NCI-H748 treated with DMSO at 0.1 percent for 48 hours (cell line): ENCODE measurements around the gene MYPN.

Source experiments
- DNase-seq: peaks from one replicate; lab custom pipeline; 2025; lab: John Stamatoyannopoulos, UW

The MYPN gene

GRCh38 chr10:68095153-68095552 lies 14.1 kb upstream of the MYPN start:
- DNase-seq: no peak

GRCh38 chr10:68096913-68097516 lies 12.3 kb upstream of the MYPN start:
- DNase-seq: no peak

- no peak for DNase-seq
These were observed 9.6 kb upstream of the MYPN start for GRCh38 chr10:68099736-68100135.

- no peak for DNase-seq
These were observed 8.2 kb upstream of the MYPN start for GRCh38 chr10:68101066-68101465.

DNA sequence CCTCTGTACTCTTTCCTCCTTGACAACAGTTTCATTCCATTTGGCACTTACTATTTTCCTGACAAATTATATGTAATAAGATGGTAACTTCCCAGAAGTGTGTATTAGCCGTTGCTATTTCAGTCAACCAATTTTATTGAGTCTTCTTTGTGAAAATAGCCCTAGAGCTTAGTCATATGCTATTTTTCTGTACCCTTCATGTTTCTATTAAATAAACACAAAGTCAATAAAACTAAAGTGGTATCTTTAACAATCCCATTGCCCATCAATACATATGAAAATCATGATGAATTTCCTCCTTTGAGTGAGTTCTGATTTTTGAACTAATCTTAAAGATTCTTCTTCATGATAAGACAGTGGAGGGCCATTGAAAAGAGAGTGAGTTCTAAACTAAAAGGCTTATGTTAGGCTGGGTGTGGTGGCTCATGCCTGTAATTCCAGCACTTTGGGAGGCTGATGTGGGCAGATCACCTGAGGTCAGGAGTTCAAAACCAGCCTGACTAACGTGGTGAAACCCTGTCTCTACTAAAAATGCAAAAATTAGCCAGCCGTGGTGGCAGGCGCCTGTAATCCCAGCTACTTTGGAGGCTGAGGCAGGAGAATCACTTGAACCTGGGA lies 5.9 kb upstream of the MYPN start:
- no peak for DNase-seq

- DNase-seq: no peak
These were observed 5.4 kb upstream of the MYPN start for GRCh38 chr10:68103901-68104300.

DNA sequence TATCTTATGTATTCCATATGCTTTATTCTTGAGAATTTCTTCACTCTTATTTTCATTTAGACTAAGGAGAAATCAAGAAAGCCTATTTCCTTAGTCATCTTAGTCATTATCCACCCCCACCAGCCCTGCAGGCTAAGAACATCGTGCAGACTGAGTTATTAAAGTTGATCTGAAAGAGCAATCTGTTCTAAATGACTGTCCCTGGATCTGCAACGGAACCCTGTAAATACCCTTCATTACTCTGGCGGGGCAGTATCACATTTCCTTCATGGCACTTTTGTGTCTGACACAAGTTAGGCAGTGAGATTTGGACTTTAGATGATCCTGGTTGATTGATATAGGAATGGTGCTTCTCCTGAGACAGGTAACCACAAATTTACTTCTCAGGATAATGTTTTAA lies 3.5 kb upstream of the MYPN start:
- DNase-seq: no peak

DNA sequence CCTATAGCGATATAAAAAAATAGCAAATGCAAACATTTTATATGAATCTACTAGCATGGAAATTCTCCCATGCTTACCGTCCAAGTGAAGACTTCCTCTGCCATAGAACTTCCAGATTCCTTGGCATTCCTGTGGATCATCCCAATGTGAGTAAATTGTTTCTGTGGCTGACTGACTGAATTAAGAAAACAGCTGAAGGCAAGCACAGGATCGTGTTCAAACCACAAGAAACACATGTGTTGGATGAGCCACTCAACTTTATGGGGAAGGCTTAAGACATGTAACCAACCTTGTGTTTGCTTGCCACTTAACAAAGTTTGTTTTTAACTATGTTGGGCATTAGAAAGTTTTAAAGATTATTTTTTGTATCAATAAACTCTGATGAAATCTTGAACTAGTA lies 2.6 kb upstream of the MYPN start:
- DNase-seq: no peak

GRCh38 chr10:68107651-68108050 lies 1.6 kb upstream of the MYPN start:
- DNase-seq: no peak

DNA sequence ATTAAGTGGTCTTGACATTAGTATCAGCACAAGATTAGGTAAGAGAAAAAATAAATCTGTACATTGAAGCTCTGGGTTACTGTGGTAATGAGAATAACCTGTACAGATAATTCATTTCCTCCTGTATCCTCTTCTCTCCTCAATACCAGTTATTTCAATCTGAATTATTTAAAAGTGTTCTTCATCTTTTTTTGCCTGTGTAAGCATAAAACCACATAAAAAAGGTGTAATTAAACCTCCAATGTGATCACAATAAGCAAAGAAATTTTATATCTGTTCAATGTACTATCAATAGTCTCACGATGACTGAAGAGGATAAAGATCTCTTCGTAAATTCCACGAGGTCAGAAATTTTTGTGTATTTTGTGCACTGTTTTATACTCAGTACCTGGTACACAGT lies 1.2 kb upstream of the MYPN start:
- DNase-seq: no peak

- DNase-seq: no peak
These were observed 635 bp upstream of the MYPN start for GRCh38 chr10:68108653-68109052.

- DNase-seq: no peak
These were observed 739 bp downstream of the MYPN start for GRCh38 chr10:68110027-68110426.

DNA sequence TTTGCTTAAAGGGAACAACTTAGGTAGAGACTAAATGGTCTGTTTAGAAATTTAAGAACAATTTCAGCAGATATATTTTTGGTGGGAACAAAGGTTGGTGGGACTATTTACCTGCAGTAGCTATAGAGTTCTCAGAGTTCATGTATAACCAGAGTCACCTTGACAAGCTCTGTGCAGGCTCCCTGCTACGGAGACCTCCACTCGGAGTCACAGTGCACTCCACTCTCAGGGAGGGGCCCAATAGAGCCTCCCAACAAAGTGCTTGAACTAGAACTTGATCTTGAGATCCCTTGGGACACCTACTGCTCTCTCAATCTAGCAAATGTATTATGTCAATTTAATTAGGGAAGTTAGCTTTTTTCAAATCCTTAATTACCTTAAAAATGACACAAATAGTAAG lies 2.3 kb downstream of the MYPN start:
- DNase-seq: no peak

- no peak for DNase-seq
These were observed 3.5 kb downstream of the MYPN start for GRCh38 chr10:68112837-68113236.

- DNase-seq: no peak
These were observed 9.4 kb downstream of the MYPN start for GRCh38 chr10:68118657-68119056.

DNA sequence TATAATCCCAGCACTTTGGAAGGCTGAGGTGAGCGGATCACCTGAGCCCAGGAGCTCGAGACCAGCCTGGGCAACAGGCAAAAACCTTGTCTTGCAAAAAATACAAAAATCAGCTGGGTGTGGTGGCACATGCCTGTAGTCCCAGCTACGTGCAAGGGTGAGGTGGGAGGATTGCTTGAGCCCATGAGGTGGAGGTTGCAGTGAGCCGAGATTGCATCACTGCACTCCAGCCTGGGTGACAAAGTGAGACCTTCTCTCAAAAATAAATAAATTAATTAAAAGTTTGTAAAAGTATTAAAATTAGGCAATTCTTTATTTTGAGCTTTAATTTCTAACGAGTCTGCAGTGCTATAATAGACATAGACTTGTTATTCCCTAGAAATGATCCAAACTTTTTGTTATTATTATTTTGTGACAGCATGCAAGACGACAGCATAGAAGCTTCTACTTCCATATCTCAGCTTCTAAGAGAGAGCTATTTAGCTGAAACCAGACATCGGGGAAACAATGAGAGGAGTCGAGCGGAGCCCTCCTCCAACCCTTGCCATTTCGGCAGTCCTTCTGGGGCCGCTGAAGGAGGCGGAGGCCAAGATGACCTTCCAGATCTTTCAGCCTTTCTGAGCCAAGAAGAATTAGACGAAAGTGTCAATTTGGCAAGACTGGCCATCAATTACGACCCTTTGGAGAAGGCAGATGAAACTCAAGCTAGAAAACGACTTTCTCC lies 11.9 kb downstream of the MYPN start:
- no peak for DNase-seq

- no peak for DNase-seq
These were observed 12.6 kb downstream of the MYPN start for GRCh38 chr10:68121852-68122251.

GRCh38 chr10:68124718-68125117 lies 15.4 kb downstream of the MYPN start:
- no peak for DNase-seq

- DNase-seq: no peak
These were observed 16.5 kb downstream of the MYPN start for GRCh38 chr10:68125772-68126171.

DNA sequence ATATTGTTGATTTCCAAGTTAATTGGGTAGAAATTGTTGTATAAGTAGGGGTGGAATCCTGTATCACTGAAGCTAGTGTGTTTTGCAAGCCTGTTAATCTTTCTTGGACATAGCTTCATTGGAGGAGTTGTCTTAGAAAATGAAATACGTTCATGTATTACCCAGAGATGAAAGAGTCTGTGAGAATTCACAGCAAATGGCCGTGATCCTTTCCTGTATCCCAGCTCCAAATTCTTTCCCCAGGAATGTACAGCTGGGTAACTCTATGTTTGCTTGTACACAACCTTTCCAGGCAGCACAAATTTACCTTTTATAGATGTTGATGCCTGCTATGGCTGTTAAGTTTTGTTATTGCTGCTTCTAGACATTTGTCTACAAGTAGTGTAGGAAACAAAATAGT lies 18.7 kb downstream of the MYPN start:
- DNase-seq: no peak

DNA sequence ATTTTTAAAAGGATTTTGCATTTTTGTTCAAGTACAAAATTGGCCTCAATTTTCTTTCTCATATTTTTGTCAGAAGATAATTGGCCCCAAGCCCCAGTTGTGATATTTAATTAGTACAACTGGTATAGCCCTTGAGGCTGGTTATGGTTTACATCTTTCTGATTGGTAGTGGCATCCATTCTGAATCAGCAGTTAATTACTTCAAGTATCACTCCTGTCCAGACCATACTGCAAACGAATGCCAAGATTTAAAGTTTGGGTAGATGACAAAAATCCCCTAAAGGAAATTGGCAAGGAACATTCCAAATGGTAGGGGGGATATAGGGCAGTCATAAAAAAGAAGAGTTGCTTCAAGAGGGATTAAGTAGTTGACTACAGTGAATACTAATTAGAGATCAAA lies 23.1 kb downstream of the MYPN start:
- no peak for DNase-seq

GRCh38 chr10:68133523-68133922 lies 24.2 kb downstream of the MYPN start:
- DNase-seq: no peak

DNA sequence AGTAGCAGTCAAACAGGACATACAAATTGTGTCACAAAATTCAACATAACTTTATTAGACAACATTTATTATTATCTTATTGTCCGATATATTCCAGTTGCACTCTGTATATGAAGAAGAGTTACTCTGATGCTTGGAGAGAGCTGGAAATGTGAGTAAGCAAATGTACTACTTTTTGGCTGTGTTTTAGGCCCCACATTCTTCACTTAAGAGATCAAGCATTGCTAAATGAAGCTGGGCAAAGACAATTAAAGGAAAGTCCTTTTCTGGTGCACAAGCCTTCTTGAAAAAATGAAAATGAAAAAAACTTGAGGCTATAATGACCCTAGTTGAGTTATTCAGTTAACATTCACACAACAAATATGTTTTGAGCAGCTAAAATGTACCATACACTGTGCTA lies 26.1 kb downstream of the MYPN start:
- DNase-seq: no peak
